GM12891 (cell line): ENCODE data around the gene KCNAB1.
"Not testable (repeated sequence)": the region's sequence is repeated elsewhere in the genome, so short reads cannot be mapped to it uniquely, and the experiment has no call there.

Experiments used
- DNase-seq: peaks from one replicate; pipeline ENCODE4 v3.0.0; 2011; ENCODE audit warnings: low spot score; ENCODE audit not compliant: insufficient read length
- FAIRE-seq: peaks from 2 replicates; lab custom pipeline; 2011; peaks lifted over from hg19 to GRCh38; lab: Jason Lieb, UNC
- PAX5 ChIP-seq: IDR thresholded peaks from 2 replicates; pipeline ENCODE4 v1.6.1; 2011; ENCODE audit warnings: low read length, moderate library complexity, mild to moderate bottlenecking; ENCODE audit not compliant: insufficient read depth, severe bottlenecking
- POLR2A ChIP-seq: IDR thresholded peaks from 2 replicates; pipeline ENCODE4 v1.6.1; 2011; ENCODE audit warnings: low read depth, low read length, control low read depth
- POLR2AphosphoS5 ChIP-seq: IDR thresholded peaks from 2 replicates; pipeline ENCODE4 v1.6.1; 2011; ENCODE audit warnings: low read depth, low read length, control low read depth
- POU2F2 ChIP-seq: IDR thresholded peaks from 2 replicates; pipeline ENCODE4 v1.6.1; 2011; ENCODE audit warnings: low read depth, mild to moderate bottlenecking, control low read depth, low read length, moderate library complexity
- SPI1 ChIP-seq: IDR thresholded peaks from 2 replicates; pipeline ENCODE4 v1.6.1; 2011; ENCODE audit warnings: low read depth, low read length, control low read depth
- TAF1 ChIP-seq: IDR thresholded peaks from 2 replicates; pipeline ENCODE4 v1.6.1; 2011; ENCODE audit warnings: low read depth, low read length, control low read depth

Gene KCNAB1

DNA sequence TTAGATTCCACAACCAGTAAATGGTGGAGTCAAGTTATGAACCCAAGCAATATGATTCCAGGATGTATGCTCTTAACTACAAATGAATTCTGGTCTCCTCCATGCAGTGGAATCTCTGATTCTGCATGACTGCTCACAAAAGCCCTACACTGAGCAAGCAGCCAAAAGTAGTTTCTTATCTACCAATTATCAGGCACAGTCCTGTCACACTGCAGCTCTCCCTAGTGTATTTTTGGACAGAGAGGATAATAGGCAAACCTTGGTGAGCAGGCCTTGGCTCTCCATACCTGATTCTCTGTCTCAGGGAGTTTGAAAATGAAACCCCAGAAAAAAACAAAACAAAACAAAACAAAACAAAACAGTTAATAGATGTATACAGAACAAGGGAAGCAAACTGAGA lies 438.0 kb downstream of the KCNAB1 start:
- peak; percentile 13 for FAIRE-seq
- TF ChIP-seq SPI1 (no peak), POU2F2 (no peak), POLR2A (no peak), PAX5 (no peak), POLR2AphosphoS5 (no peak), TAF1 (no peak)
- DNase-seq: no peak

DNA sequence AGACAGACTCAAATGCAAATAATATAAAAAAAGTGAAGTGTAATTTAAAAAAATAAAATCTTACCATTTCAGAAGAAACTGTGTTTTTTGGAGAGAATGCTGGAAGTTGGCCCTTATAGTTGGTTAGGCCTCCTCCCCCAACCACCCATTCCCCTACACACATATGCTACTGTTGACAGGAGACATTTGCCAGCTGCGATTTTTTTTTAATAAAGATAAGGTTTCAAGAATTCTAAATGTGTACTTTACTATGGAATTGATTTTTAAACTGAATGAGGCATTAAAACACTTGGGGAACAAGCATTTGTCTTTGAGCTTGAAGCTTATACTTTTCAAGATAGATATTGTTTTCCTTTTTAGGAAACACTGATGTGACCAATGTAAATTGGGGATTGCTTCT lies 438.9 kb downstream of the KCNAB1 start:
- FAIRE-seq: no peak
- TF ChIP-seq PAX5: no peak
- TF ChIP-seq TAF1: no peak
- no peak for TF ChIP-seq POLR2AphosphoS5
- TF ChIP-seq POLR2A: no peak
- no peak for TF ChIP-seq SPI1
- no peak for TF ChIP-seq POU2F2

DNA sequence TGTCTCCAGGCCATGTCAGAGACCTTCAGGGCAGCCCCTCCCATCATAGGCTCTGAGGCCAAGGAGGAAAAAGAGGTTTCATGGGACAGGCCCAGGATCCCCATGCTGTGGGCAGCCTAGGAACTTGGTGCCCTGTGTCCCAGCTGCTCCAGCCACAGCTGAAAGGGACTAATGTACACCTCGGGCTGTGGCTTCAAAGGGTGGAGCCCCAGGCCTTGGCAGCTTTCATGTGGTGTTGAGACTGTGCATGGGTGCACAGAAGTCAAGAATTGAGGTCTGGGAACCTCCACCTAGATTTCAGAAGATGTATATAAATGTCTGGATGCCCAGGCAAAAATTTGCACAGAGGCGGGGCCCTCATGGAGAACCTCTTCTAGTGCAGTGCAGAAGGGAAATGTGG lies 441.2 kb downstream of the KCNAB1 start:
- FAIRE-seq: no peak
- no peak for DNase-seq
- TF ChIP-seq TAF1 (no peak), PAX5 (no peak), POLR2AphosphoS5 (no peak), POLR2A (no peak), POU2F2 (no peak), SPI1 (no peak)

More for the DNA sequence above, 438.9 kb downstream of the KCNAB1 start:
- no peak for DNase-seq

- not testable (repeated sequence) for DNase-seq, FAIRE-seq
These were observed 442.1 kb downstream of the KCNAB1 start for GRCh38 chr3:156562486-156562885.

GRCh38 chr3:156563900-156564682 lies 443.7 kb downstream of the KCNAB1 start:
- peak; percentile 43 for FAIRE-seq
- DNase-seq: no peak
- TF ChIP-seq SPI1 (peak; percentile 72), TAF1 (no peak)

DNA sequence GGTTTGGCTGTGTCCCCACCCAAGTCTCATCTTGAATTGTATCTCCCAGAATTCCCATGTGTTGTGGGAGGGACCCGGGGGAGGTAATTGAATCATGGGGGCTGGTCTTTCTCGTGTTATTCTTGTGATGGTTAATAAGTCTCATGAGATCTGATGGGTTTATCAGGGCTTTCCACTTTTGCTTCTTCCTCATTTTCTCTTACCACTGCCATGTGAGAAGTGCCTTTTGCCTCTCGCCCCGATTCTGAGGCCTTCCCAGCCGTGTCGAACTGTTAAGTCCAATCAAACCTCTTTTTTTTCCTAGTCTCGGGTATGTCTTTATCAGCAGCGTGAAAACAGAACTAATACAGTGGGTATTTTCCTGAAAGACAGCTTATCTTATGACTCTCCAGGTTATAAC lies 448.6 kb downstream of the KCNAB1 start:
- not testable (repeated sequence) for DNase-seq, FAIRE-seq

DNA sequence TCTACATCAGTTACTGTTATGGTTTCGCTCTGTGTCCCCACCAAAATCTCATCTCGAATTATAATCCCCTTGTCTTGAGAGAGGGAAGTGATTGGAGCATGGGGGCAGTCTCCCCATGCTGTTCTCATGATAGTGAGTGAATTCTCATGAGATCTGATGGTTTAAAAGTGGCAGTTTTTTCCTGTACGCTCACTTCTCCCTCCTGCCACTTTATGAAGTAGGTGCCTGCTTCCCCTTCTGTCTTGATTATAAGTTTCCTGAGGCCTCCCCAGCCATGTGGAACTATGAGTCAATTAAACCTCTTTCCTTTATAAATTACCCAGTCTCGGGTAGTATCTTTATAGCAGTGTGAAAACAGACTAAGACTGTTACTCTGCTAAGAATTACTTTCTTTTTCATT lies 449.5 kb downstream of the KCNAB1 start:
- FAIRE-seq: peak; percentile 69
- not testable (repeated sequence) for DNase-seq

DNA sequence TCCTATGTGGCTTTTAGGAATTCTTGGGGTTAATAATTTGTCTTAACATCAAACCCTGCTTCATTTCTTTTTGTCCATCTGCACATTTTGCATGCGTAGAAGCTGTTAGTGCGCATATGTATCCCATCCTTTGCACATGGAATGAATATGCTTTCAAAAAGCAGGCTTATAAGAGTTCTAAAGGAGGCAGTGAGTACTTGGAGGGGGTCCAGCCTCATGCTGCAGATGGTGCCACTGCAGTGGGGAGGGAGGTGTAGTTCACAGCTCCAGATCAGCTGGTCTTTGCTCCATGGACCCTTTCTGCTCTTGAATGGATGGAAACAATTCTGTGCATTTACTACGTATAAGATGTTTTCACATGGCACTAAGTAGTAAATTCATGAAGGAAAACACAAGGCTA lies 455.3 kb downstream of the KCNAB1 start:
- no peak for DNase-seq
- no peak for TF ChIP-seq POU2F2
- TF ChIP-seq TAF1: no peak
- no peak for TF ChIP-seq POLR2AphosphoS5
- TF ChIP-seq POLR2A: no peak
- no peak for TF ChIP-seq PAX5
- no peak for TF ChIP-seq SPI1
- no peak for FAIRE-seq

DNA sequence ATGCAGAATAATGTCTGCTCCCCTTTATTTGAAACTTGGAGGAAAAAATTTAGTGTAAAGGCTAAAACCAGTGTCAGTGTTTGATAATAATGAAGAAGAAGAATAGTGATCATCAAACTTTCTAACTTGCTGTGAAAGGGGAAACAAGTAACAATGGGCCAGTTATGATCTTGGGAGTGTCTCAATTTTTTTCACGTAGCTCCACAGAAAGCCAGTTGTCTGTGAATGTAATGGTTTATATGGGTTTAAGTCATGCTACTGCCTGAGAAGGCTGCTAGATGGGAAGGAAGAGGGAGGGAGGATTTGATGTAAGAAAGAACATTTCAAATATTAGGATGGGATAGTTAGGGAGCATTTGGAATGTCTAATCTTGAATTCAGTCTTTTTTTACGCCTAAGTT lies 455.7 kb downstream of the KCNAB1 start:
- TF ChIP-seq POLR2A: no peak
- no peak for TF ChIP-seq POLR2AphosphoS5
- TF ChIP-seq SPI1: no peak
- TF ChIP-seq PAX5: no peak
- no peak for TF ChIP-seq POU2F2
- DNase-seq (no peak), FAIRE-seq (no peak)

DNA sequence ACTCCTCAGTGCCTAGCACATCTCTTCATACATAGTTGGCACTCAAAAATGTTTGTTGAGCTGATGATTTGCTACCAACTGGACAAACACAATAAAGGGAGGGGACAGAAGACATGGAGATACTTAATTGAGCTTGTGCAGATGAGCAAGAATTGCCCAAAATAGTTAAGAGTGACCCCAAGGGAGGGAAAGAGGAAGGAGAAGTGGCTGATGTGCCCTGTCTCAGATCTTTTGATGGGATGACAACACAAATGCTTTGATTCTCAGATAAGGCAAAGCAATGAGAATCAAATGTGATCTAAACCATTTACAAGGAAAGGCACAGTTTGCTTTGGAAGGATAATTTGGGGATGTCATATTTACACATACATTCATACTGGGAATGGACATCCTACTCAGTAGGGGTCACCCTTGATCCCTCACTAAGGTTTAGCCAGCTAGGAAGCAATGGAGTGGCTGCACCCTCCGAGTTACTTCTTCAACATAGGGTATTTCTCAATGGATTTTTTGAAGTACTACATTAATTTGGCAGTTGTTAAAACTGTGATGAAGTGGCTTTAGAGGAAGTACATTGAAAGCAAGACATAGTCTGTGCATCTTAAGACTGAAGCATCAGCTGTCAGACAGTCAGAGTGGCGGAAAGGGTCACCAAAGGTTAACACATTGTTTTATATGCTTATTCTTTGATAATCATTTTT lies 456.4 kb downstream of the KCNAB1 start:
- TF ChIP-seq TAF1 (no peak), POLR2AphosphoS5 (no peak), PAX5 (no peak), POU2F2 (no peak), POLR2A (no peak)
- peak; percentile 23 for FAIRE-seq
- DNase-seq: no peak

- TF ChIP-seq POU2F2 (no peak), POLR2AphosphoS5 (no peak), POLR2A (no peak), TAF1 (no peak), PAX5 (no peak), SPI1 (no peak)
- no peak for FAIRE-seq
These were observed 457.4 kb downstream of the KCNAB1 start for GRCh38 chr3:156577736-156578135.

More at GRCh38 chr3:156577736-156578135, 457.4 kb downstream of the KCNAB1 start:
- DNase-seq: no peak
